GM20000 (cell line): ENCODE results near the gene C15orf62.
A peak's percentile ranks its signal among the peaks of the same experiment; 100 is the strongest.

Experiments used
- DNase-seq: peaks from one replicate; pipeline ENCODE4 v3.0.0; 2012; ENCODE audit warnings: low spot score
- TF ChIP-seq, protein P1 (sequence below): IDR thresholded peaks from 2 replicates; pipeline ENCODE4 v1.5.1; 2012; ENCODE audit warnings: mild to moderate bottlenecking, control low read depth; ENCODE audit errors: extremely low read depth, missing control alignments

Gene C15orf62

DNA sequence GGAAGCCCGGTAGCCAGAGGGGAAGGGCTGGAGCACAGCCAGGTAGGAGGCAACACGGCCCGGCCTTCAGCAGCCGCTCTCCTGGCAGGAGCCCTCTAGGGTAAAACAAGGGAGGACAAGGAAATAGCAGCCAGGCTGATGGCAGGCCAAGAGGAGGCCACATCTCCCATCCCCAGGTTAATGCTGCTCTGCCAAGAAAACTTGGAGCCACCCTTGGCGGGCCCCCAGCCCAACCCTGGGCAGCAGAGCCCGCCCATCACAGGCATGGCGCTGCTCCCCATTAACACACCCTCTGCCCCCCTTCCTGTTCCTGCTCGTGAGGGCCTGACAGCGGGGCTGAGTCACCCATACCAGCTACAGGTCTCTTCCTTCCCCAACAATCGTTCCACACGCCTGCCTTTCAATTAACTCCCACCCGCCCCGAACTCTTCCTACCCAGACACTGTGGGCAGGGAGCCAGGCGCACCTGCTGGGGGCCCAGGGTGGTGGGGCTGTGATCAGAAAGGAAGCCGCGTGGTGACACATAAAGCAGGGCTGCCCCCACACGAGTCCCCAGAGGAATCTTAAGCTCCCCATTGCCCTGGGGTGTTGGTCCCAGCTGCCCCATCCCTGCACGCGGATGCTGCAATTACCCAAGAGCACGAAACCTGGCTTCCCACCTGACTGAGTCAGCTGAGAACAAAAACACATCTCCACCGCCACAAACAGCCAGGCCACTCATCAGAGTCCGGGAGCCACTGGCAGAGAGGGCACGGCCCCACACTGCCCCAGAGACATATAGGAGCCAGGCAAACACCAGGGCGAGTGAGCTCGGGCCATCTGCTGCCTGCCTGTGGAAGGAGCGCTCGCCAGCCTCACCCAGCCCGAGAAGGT, at the start of gene C15orf62:
C15orf62 (plus strand) TSS at position 707 of the 873 bp plus-strand sequence. CDS start 516 bp downstream, outside the sequence.
- TF ChIP-seq, protein P1, sequence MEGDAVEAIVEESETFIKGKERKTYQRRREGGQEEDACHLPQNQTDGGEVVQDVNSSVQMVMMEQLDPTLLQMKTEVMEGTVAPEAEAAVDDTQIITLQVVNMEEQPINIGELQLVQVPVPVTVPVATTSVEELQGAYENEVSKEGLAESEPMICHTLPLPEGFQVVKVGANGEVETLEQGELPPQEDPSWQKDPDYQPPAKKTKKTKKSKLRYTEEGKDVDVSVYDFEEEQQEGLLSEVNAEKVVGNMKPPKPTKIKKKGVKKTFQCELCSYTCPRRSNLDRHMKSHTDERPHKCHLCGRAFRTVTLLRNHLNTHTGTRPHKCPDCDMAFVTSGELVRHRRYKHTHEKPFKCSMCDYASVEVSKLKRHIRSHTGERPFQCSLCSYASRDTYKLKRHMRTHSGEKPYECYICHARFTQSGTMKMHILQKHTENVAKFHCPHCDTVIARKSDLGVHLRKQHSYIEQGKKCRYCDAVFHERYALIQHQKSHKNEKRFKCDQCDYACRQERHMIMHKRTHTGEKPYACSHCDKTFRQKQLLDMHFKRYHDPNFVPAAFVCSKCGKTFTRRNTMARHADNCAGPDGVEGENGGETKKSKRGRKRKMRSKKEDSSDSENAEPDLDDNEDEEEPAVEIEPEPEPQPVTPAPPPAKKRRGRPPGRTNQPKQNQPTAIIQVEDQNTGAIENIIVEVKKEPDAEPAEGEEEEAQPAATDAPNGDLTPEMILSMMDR = no peak
- peak; percentile 71 for DNase-seq

DNA sequence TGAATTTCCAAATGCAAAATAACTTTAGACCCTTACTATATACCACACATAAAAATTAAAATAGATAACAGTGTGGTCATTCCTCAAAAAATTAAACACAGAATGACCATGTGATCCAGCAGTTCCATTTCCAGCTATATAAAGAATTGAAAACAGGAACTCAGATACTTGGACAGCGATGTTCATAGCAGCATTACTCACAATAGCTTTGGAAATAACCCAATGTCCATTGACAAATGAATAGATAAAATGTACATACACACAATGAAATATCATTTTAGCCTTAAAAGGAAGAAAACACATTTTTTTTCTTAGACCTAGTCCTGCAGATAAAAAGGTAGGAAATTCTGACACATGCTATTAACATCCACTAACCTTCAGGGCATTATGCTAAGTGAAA, 48.1 kb upstream of the C15orf62 start:
- TF ChIP-seq, protein P1 = no peak
- no peak for DNase-seq

GRCh38 chr15:40722354-40722753, 47.4 kb upstream of the C15orf62 start:
- TF ChIP-seq, protein P1 = no peak
- DNase-seq = no peak

DNA sequence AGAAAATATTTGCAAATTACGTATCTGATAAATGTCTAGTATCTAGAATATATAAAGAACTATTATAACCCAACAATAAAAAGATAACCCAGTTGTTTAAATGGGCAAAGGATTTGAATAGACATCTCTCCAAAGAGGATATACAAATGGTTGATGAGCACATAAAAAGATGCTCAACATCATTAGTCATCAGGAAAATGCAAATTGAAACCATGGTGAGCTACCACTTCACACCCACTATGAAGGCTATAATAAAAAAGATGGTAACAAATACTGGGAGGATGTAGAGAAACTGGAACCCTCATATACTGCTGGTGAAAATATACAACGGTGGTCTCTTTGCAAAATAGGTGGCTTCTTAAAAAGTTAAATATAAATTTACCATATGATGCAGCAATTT, 46.8 kb upstream of the C15orf62 start:
- DNase-seq = no peak
- TF ChIP-seq, protein P1 = no peak

- TF ChIP-seq, protein P1 = no peak
- no peak for DNase-seq
These were observed 45.9 kb upstream of the C15orf62 start for GRCh38 chr15:40723919-40724318.

GRCh38 chr15:40731034-40731433, 38.7 kb upstream of the C15orf62 start:
- no peak for DNase-seq
- TF ChIP-seq, protein P1 = no peak

GRCh38 chr15:40736575-40736974, 33.2 kb upstream of the C15orf62 start:
- no peak for DNase-seq
- TF ChIP-seq, protein P1 = no peak
